OCI-LY1 (cell line): Measurements from ENCODE around the gene MAP4.

Experiments used
- CTCF ChIP-seq: fragments of 200-600 bp; sonication (generic), shearing (Covaris generic); IDR thresholded peaks from 2 replicates; pipeline ENCODE4 v1.5.1; 2017; ENCODE audit warnings: mild to moderate bottlenecking, antibody characterized with exemption, low read length, moderate library complexity, mixed read lengths
- EZH2 ChIP-seq: fragments of 200-600 bp; sonication (generic), shearing (Covaris generic); IDR thresholded peaks from 2 replicates; pipeline ENCODE4 v1.8.0; 2017; ENCODE audit warnings: borderline replicate concordance, mixed run types, mild to moderate bottlenecking, antibody characterized with exemption, low read length, moderate library complexity, mixed read lengths

DNA sequence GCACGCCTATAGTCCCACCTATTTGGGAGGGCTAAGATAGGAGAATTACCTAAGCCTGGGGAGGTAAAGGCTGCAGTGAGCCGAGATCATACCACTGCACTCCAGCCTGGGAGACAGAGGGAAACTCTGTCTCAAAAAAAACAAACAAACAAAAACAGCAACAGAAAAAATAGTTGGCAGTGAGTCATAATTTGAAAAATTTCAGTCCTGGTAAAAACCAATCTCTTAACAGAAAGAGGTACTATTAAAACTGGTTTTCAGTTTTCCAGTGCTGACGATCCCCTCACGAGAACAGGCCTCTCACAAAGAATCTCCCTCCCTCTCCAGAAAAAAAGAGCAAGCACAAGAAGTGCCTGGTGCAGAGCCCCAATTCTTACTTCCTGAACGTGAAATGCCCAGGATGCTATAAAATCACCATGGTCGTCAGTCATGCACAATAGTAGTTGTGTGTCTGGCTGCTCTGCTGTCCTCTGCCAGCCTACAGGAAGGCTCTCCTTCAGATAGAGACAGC, 22.8 kb upstream of the MAP4 start:
- no peak for TF ChIP-seq EZH2
- no peak for TF ChIP-seq CTCF
